NCI-H748 (cell line): ENCODE results near the gene FIBCD1.
"Not testable (repeated sequence)": the region's sequence is repeated elsewhere in the genome, so short reads cannot be mapped to it uniquely, and the experiment has no call there.

Experiments
- DNase-seq: peaks from one replicate; lab custom pipeline; 2025; ENCODE audit not compliant: unreplicated experiment; lab: John Stamatoyannopoulos, UW

FIBCD1 gene

DNA sequence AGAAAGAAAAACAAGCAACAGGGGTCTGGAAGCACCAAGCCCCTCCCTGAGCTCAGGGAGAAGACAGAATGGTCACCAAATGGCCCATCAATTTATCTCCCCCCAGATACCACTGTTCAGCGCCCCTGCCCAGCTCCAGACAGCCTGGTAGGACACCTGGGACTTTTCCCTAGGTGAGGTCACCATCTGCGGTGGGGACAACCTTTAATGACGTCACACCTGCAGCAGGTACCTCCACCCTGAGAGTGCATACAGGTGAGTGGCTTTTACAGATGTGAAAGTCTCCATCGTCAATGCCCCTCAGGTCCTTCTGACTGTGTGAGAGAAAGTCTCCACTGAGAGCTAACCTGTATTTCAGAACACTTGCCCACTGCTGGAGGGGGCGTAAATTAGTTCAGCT lies 35.6 kb upstream of the FIBCD1 start:
- DNase-seq, result no peak

DNA sequence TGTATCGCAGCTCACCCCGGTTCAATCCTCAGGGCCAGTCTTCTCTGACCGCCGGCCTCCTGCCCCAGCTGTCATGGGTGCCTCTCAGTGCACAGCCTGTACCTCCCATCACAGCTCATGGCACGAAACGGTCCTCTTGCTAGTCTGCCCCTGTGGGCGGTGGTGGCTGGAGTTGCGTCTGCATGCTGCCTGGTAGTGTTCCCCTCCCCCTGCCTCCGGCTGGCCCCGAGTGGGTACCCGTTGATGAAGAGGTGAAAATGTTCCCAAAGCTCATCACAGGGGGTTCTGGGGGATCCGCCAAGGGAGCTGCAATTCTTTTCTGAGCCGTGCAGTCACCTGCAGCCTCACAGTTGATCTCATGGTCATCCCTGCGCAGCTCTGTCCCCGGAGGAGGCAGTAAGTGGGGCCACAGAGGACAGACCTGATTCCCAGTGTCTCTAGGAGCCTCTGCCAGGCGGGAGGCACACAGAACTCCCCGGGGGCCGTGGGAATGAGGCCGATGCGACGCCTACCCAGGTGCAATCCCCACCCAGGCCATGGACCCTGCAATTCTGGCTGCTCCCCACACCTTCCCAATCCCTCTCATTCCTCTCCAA lies 34.7 kb upstream of the FIBCD1 start:
- no peak for DNase-seq

DNA sequence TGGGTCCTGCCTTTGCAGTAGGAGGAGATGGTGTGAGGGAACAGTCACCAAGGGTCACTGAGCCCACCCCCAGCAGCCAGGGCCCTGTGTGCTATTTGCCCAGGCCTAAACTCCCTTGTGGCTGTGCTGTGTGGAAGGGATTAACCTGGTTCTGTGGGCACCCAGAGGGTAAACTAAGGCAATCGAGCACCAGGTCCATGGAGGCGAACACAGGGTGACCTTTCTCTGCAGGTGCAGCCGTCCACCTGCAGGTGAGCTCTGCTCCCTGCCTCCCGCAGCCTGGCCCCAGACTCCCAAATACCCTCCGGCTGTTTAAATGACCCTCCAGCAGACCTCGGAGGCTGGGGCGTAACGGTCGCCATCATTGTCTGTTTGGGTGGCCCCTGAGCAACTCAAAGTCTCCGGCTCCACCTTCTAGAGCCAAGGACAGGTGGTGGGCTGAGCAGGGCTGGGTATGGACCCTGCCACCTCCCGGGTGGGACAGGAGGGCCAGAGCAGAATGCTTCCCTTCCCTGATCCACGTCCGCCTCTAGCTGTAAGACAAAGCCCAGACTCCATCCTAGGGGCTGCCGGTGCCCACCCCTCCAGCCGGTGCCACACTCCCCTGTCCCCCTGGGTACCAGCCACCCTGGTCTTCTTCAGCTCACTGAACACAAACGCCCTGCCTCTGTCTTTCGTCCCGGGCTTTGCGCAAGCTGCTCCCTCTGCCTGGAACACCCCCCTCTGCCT lies 34.1 kb upstream of the FIBCD1 start:
- no peak for DNase-seq

DNA sequence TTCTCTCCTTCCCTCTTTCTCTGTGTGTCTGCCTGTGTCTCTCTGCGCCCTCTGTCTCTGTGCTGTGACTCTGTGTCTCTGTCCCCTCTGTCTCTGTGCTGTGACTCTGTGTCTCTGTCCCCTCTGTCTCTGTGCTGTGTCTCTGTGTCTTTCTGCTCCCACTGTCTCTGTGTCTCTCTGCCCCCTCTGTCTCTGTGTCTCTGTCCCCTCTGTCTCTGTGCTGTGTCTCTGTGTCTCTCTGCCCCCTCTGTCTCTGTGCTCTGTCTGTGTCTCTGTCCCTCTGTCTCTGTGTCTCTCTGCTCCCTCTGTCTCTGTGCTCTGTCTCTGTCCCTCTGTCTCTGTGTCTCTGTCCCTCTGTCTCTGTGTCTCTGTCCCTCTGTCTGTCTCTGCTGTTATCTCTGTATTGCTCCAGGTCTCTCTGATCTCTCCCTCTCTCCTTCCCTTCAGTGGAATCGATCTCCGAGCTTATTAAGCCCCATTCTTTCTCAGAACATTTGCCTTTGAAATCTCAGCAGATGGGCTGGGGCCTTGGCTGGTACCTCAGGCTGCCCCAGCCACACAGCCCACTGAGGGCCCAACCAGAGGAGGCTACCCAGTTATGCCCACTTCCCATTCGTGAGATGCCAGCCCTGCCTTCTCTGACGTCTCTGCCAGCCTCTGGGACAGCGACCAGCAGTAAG lies 33.4 kb upstream of the FIBCD1 start:
- DNase-seq, result no peak

DNA sequence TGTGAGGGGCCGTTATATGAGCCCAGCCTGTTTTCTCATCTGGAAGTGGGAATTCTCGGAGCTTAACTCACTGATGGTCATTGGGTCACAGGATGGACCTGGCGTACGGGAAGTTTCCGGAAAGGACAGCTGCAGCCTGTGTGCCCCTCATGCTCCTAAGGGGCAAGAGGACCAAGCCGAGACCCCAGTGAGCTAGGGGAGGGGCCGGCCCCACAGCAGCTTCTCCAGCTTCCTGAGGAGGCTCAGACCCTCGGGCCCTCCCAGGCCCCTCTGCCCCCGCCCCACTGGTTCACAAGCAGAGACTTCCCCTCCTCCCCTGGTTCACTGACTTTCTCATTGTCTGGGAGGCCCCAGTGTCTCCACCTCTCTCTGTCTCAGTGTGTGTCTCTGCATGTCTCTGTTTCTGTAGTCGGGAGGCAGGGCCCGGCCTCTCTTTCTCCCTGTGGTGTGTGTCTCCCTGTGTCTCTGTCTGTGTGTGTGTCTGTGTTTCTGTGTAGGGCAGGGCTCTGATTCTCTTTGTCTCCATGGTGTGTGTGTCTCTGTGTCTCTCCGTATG lies 32.3 kb upstream of the FIBCD1 start:
- no peak for DNase-seq

DNA sequence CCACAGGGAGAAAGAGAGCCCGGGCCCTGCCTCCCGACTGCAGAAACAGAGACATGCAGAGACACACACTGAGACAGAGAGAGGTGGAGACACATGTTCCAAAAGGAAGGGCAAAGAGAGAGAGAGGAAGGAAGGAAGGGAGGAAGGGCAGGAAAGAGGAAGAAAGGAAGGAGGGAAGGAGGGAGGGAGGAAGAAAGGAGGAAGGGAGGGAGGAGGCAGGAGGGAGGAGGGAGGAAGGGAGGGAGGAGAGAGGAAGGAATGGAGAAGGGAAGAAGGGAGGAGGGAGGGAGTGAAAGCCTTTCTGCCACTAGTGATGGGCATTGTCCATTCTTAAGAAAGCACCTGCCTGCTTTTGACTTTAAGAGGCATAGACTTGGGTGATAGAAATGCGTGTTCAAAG lies 31.8 kb upstream of the FIBCD1 start:
- DNase-seq, result no peak

DNA sequence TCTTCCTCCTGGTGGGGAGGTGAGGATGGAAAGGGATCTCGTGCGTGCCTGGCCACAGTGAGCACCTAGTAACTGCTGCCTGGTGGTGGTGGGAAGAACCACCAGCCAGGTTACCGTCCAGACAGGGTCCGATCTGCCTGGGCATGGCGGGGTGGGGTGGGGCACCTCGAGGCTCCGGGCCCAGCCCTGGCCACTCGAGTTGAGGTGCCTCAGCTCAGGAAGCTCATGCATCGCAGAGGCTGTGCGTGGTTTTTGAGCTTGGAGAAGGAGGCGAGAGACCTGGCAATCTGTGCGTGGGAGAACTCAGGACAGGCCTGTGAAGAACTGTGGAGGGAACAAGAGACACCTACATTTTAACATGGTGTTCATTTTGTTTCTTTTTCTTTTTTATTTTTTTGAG lies 31.0 kb upstream of the FIBCD1 start:
- DNase-seq, result no peak

DNA sequence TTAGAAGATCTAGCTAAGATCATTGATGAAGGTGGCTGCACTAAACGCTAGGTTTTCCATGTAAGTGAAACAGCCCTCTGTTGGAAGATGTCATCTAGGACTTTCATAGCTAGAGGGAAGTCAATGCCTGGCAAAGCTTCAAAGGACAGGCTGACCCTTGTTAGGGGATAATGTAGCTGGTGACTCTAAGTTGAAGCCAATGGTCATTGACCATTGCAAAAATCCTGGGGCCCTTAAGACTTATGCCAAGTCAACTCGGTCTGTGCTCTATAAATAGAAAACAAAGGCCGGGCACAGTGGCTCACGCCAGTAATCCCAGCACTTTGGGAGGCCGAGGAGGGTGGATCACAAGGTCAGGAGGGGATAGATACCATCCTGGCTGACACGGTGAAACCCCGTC lies 26.6 kb upstream of the FIBCD1 start:
- DNase-seq, result no peak

DNA sequence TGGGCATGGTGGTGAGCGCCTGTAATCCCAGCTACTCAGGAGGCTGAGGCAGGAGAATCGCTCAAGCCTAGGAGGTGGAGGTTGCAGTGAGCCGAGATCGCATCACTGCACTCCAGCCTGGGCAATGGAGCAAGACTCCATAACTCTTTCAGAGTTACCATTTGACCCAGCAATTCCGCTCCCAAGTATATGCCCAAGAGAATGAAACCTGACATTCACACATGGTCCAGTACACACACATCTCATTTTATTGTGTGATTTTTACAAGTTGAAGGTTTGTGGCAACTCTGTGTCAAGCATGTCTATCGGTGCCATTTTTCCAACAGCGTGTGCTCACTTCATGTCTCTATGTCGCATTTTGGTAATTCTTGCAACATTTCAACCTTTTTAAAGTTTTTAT lies 24.9 kb upstream of the FIBCD1 start:
- DNase-seq, result no peak

DNA sequence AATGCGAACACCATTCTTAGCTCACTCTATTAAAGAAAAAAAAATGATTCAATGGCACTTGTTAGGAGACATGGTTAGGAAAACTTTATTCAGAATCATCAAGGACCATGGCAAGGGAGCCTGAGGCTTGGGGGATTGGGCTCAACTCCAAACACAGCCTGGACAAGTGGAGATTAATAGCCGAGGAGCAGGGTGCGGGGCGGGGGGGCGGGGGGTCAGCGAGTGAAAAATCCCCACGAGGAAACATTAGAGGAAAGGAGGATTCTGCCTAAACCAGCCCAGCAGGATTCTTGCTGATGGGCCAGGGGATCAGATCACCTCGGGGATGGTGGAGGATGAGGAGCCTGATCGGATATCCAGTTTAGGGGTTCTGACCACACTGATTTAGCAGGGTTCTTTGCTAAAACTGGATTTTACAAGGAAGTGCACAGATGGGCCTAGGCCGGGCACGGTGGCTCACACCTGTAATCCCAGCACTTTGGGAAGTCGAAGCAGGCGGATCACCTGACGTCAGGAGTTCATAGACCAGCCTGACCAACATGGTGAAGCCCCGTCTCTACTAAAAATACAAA lies 24.4 kb upstream of the FIBCD1 start:
- DNase-seq, result no peak

DNA sequence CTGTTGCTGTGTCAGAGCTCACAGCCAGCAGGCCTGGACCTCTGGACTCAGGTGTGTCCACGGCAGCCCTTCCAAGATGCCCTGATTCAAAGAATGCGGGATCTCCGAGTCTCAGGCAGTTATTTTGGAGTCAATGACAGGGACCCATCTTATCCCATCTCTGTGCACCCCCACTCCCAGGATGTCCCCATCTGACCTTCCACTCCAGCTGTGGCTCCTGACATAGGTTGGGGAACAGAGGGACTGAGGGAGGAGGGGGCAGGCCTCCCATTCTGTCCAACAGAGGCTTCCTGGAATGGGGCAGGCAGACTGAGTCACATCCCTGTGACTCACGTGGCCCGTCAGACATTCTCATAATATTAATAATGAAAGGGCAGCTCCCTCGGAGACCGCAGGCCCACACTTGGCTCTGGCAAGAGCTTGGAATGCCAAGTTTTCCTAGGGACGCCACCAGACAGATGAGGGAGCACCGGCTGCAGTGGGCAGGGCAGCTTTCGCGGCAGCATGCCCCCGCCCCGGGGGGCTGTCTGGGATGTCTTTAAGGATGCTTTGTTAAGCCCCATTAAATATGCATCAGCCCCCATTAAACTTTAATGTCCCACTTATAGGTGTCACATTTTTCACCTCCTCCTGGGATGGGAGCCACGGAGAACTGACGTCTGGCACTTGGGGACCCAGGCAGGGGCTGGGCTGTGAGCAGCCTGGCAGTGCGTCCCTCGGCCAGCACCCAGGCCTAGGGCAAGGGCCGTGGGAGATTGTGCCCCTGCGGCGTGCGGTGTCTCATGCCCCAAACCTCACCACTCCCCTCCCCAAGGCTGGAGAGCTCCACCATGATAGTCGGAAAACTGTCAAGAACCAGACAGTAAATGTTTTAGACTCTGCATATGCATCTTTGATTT lies 23.6 kb upstream of the FIBCD1 start:
- DNase-seq, result no peak

DNA sequence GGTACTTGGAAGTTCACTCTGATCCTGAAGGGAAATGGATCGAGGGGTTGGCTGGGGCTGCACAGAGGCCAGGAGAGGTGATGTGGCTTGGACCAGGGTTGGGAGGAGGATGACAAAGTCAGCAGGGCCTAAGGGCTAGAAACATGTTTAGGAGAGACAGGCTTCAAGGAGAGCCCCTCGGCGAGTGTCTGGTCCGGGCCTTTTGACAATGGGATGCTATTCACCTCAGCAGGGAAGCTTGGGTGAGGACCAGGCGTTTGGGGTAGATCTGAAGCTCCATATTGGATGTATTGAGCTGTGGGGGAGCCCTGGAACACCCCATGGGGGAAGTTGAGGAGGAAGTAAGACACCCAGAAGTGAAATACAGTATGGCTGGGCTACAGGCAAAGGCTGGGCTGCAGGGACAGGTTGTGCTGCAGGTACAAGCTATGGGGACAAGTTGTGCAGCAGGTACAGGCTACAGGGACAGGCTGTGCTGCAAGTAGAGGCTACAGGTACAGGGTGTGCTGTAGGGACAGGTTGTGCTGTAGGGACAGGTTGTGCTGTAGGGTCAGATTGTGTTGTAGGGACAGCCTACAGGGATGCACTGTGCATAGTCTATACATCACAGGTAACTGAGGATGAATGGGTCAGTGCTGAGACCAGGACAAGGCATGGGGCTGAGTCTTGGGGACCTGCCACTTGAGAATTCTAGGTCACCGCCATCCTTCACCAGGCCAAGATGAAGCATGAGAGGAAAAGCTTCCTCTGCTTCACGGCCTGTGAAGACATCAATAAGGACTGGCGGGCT lies 22.7 kb upstream of the FIBCD1 start:
- DNase-seq, result no peak

DNA sequence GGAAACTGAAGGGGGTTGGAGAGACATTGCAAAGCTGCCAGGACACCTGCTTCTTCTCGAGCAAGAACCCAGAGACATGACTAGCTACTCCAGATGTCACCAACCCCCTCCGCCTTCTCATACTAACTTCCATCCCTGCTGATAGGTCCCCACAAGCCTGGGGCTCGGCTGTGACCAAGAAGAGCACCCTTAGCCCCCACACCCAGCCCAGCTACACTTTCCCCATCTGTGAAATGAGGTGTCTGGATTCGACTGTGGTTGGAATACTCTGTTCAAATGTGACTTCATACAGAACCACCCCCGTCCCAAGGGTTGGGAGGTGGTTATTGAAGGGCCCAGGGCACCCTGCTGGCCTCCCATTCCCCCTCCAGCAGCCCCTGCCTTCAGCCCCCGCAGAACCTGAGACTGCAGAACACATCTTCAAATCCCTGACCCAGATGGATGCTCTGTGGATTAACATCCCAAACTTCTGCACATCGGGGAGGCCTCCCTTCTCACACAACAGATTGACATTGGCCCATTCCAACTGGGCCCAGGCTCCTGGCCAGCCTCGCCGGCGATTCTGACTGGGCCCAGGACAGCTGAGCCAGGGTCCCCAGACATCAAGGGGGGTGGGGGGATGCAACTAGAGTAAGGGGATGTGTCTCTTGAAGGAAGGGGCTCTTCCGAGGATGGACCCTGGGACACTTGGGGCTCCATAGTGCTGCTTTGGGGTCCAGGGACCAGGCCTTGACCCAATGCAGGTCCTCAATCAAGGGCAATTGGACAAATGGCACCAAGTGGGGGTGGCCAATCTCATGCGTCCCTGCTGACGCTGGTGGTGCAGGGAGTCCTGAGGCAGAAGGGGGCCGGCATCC lies 21.7 kb upstream of the FIBCD1 start:
- DNase-seq, result no peak

DNA sequence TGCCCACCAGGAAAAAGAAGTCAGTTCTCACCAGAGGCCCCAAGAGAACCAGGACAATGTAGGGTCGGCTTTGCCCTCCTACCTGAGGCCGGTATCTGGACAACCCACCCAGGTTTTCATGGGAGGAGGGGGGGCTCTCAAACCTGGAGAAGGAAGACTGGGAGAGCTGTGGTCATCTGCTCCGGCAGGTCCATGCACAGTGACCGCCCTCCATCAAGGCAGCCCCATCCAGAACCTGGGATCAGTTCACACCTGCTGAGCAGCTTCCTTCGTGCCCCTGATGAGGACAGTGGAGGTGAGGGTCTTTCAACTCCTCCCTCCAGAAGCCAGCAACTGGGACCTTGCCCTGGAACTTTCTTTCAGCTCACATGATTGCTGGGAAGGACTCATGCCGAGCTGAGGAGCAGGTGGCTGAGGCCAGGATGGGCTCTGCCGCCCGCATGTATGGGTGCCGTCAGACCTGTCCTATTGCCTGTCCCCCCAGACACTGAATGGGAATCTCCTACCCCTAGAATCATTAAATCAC lies 20.8 kb upstream of the FIBCD1 start:
- no peak for DNase-seq

DNA sequence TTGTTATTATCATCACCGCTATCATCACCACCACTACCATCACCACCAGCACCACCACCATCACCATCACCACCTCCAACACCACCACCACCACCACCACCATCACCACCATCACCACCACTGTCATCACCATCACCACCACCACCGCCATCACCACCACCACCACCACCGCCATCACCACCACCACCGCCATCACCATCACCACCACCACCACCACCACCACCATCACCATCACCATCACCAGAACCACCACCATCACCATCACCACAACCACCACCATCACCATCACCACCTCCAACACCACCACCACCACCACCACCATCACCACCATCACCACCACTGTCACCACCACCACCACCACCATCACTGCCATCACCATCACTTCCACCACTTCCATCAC lies 19.5 kb upstream of the FIBCD1 start:
- not testable (repeated sequence) for DNase-seq

DNA sequence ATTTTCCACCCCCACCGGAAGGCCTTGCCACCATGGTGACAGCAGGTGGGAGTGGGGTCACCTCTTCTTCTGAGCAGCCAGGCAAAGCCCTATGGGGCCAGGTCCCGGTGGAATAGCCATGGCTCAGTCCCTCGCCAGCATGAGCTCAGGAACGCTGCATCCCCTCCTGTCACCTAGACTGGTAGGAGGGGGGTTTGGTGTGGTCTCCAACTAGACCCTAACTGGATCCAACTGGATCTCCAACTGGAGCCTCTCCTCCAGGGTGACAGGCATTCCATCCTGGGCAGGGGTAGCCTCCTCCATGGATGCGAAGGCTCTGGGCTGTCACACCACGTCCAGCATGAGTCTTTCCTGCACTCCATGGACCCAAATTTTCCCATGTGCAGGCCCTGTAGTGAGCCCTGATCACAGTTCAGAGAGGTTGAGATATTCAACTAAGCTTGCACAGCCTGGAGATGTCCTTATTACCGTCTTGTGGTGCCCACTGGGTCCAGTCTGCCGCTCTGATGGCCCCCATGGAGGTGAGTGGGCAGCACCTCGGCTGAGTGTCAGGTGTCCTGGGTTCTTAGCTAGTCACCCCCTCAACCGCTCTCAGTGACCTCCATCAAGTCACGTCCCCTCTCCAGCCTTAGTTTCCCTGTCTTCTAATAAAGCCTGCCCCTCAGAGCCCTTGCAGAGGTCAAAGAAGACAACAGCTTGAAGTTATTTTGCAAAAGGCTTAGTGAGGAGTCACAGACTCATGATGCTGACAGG lies 18.6 kb upstream of the FIBCD1 start:
- no peak for DNase-seq

DNA sequence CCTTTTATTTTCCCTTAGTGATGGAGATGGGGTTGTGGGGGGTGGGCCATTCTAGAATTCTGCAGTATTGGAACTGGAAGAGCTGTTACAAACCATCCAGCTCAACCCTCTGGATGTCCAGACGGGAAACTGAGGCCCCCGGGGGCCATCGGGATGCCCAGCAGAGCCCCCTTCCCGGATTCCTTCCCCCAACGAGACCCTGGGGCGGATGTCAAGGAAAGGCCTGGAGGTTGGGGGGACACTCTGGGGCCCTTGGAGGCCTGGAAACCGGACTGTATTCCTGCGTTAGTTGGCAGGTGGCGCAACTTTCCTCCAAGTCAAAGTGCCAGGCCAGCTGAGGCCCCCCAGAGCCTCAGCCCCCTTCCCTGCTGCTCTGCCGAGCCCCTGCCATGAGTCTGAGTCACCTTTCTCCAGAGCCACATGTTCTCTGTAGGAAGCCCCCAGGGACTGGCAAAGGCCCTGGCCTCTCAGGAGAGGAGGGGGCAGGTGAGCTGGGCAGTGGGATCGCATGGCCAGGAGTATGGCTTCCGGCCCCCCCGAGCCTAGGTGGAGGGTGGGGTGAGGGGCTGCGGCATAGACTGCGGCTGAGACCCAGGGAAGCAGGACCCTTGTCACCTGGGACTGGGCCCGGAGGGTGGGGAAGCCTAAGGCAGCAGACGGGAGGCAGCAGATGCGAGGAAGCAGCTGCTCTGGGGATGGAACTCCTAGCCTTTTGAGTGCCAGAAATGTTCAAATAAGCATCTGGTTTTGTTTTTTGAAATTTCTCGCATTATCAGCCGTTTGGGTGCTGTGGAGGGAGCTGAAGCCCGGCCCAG lies 17.8 kb upstream of the FIBCD1 start:
- DNase-seq, result no peak
